ENCODE data around the gene SEMA4C.

SEMA4C gene

GRCh38 chr2:96881349-96882195 lies 11.7 kb upstream of the SEMA4C start:
- H3K4me3 ChIP-seq (ENCODE audit: low read length), result no peak overlapping the region
- no peak for TF ChIP-seq ZNF274 (IDR thresholded peaks at IDR 0.05; ENCODE audit: low read depth, low read length)

GRCh38 chr2:96880891-96881273 lies 11.0 kb upstream of the SEMA4C start:
- no peak for TF ChIP-seq ZNF274 (IDR thresholded peaks at IDR 0.05; ENCODE audit: low read depth, low read length)

GRCh38 chr2:96879545-96880040 lies 9.7 kb upstream of the SEMA4C start:
- TF ChIP-seq ZNF274 (IDR thresholded peaks at IDR 0.05; ENCODE audit: low read depth, low read length), result no peak
- no peak overlapping the region for H3K4me3 ChIP-seq (ENCODE audit: low read length)

More at GRCh38 chr2:96880891-96881273, 11.0 kb upstream of the SEMA4C start:
- H3K4me3 ChIP-seq (ENCODE audit: low read length), result no peak overlapping the region

GRCh38 chr2:96878796-96879544 lies 9.1 kb upstream of the SEMA4C start:
- TF ChIP-seq ZNF274 (IDR thresholded peaks at IDR 0.05; ENCODE audit: low read depth, low read length), result no peak
- no peak overlapping the region for H3K4me3 ChIP-seq (ENCODE audit: low read length)

GRCh38 chr2:96878171-96878570 lies 8.3 kb upstream of the SEMA4C start:
- no peak for TF ChIP-seq ZNF274 (IDR thresholded peaks at IDR 0.05; ENCODE audit: low read depth, low read length)

GRCh38 chr2:96877631-96878092 lies 7.8 kb upstream of the SEMA4C start:
- no peak overlapping the region for H3K4me3 ChIP-seq (ENCODE audit: low read length)
- no peak for TF ChIP-seq ZNF274 (IDR thresholded peaks at IDR 0.05; ENCODE audit: low read depth, low read length)

More at GRCh38 chr2:96878171-96878570, 8.3 kb upstream of the SEMA4C start:
- no peak overlapping the region for H3K4me3 ChIP-seq (ENCODE audit: low read length)

- TF ChIP-seq ZNF274 (IDR thresholded peaks at IDR 0.05; ENCODE audit: low read depth, low read length), result no peak
- no peak overlapping the region for H3K4me3 ChIP-seq (ENCODE audit: low read length)
Measured at GRCh38 chr2:96877042-96877451, 7.2 kb upstream of the SEMA4C start.

GRCh38 chr2:96876269-96877041 lies 6.6 kb upstream of the SEMA4C start:
- TF ChIP-seq ZNF274 (IDR thresholded peaks at IDR 0.05; ENCODE audit: low read depth, low read length), result no peak
- no peak overlapping the region for H3K4me3 ChIP-seq (ENCODE audit: low read length)

GRCh38 chr2:96875498-96876268 lies 5.8 kb upstream of the SEMA4C start:
- TF ChIP-seq ZNF274 (IDR thresholded peaks at IDR 0.05; ENCODE audit: low read depth, low read length), result no peak
- H3K4me3 ChIP-seq (ENCODE audit: low read length), result no peak overlapping the region

- TF ChIP-seq ZNF274 (IDR thresholded peaks at IDR 0.05; ENCODE audit: low read depth, low read length), result no peak
Measured at GRCh38 chr2:96874198-96874831, 4.4 kb upstream of the SEMA4C start.

GRCh38 chr2:96873651-96874096 lies 3.8 kb upstream of the SEMA4C start:
- no peak overlapping the region for H3K4me3 ChIP-seq (ENCODE audit: low read length)
- TF ChIP-seq ZNF274 (IDR thresholded peaks at IDR 0.05; ENCODE audit: low read depth, low read length), result no peak

More at GRCh38 chr2:96874198-96874831, 4.4 kb upstream of the SEMA4C start:
- no peak overlapping the region for H3K4me3 ChIP-seq (ENCODE audit: low read length)

GRCh38 chr2:96872591-96873349 lies 2.9 kb upstream of the SEMA4C start:
- TF ChIP-seq ZNF274 (IDR thresholded peaks at IDR 0.05; ENCODE audit: low read depth, low read length), result no peak
- no peak overlapping the region for H3K4me3 ChIP-seq (ENCODE audit: low read length)
